AG04449 (cell line): ENCODE data around the gene SLC35B4.

Experiments
- CTCF ChIA-PET: fragments of 350-600 bp; formaldehyde crosslinking; extraction: SDS; loops from one replicate; lab custom pipeline; 2021; ENCODE audit warnings: antibody characterized with exemption; lab: Yijun Ruan, JAX
- POLR2A ChIA-PET: fragments of 400-600, 350-600 bp; formaldehyde crosslinking; extraction: SDS; loops from one replicate; lab custom pipeline; 2020; ENCODE audit warnings: antibody characterized with exemption, inconsistent platforms; lab: Yijun Ruan, JAX
- DNase-seq: peaks from one replicate; pipeline ENCODE4 v3.0.0-alpha.2; 2010; ENCODE audit warnings: low read depth, low spot score
- H3K4me3 ChIP-seq: 2 replicates; pipeline ENCODE4 v1.5.1; 2011; ENCODE audit warnings: low read depth, mild to moderate bottlenecking, control low read depth, low read length
- TF ChIP-seq, protein P1 (sequence below): IDR thresholded peaks from one replicate; pipeline ENCODE4 v1.5.1; 2011; ENCODE audit warnings: mild to moderate bottlenecking, moderate library complexity, low read length, control low read depth, inconsistent platforms; ENCODE audit not compliant: insufficient read depth; ENCODE audit errors: missing control alignments

SLC35B4 gene

DNA sequence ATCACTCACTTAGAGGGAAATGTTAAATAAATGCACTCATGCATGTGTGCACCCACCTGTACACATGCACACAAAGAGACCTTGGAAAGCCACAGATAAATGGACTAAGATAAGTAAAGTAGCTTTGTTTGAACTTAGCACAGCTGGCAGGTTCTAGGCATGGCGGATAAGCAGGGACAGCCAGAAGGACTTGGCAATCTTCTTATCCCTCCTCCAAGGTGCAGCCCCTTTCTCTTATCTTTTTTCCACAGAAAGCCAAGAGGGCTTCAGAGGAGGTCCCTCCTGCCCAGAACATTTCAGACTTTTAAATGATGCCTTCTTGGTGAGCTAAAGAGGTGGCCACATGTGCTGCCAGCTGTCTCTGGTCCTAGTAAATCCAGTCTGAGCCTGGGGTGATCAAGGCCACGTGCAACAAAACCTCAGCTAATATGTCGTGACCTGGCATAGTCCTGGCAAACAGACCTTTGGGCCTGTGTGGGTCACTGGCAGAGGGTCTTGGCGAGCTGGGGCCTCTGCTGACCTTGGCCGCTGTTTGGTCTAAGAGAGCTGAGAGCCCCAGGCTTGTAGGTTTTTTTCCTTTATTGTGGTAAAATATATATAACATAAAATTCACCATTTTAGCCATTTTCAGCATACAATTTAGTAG, 43.2 kb upstream of the SLC35B4 start:
- H3K4me3 ChIP-seq = no peak overlapping the region
- TF ChIP-seq, protein P1, sequence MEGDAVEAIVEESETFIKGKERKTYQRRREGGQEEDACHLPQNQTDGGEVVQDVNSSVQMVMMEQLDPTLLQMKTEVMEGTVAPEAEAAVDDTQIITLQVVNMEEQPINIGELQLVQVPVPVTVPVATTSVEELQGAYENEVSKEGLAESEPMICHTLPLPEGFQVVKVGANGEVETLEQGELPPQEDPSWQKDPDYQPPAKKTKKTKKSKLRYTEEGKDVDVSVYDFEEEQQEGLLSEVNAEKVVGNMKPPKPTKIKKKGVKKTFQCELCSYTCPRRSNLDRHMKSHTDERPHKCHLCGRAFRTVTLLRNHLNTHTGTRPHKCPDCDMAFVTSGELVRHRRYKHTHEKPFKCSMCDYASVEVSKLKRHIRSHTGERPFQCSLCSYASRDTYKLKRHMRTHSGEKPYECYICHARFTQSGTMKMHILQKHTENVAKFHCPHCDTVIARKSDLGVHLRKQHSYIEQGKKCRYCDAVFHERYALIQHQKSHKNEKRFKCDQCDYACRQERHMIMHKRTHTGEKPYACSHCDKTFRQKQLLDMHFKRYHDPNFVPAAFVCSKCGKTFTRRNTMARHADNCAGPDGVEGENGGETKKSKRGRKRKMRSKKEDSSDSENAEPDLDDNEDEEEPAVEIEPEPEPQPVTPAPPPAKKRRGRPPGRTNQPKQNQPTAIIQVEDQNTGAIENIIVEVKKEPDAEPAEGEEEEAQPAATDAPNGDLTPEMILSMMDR = no peak
- no peak for DNase-seq
- ChIA-PET CTCF (interaction anchor here (0.6 to 1.4 kb wide), 4 partner anchors 9 to 45 kb away, joined by 3 to 5 read pairs (median 3); no protein-coding TSS in a partner anchor), POLR2A (no interaction called here)

DNA sequence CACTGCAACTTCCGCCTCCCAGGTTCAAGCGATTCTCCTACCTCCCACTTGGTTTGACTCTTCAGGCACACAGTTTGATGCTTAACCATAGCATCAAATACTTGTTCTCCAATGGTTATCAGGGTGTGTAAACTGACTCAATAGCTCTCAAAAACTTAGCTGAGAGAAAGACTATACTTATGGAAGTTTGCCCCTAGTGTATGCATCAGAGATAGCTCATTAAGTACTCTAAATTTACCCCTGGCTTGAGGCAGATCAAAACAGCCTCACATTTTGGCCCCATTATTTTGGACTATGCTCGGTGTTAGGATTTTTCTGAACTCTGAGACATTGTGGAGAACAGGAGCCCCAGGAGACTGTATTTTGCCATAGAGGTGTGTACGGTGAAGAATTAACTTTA, 40.8 kb upstream of the SLC35B4 start:
- no peak for DNase-seq
- TF ChIP-seq, protein P1 = no peak
- ChIA-PET POLR2A (no interaction called here), CTCF (interaction anchor here (0.6 to 4.0 kb wide), 18 partner anchors 9 to 341 kb away, joined by 3 to 35 read pairs (median 4); partner anchors contain the start of gene LRGUK)
- H3K4me3 ChIP-seq = no peak overlapping the region

DNA sequence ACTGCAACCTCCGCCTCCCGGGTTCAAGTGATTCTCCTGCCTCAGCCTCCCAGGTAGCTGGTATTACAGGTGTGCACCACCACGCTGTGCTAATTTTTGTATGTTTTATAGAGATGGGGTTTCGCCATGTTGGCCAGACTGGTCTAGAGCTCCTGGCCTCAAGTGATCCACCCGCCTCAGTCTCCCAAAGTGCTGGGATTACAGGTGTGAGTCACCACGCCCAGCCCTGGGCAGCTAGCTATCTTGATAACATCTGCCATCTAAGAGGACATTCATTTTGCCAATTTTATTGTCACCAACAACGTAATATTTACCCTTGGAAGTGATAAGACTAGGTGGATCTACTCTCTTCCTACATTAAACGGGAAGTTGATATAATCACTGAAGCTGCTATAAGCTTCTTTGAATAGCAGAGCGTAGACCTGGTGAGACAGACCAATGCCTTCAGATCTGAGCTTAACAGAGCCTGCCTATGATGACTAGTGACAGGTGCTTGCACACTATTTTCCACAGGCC, 39.7 kb upstream of the SLC35B4 start:
- DNase-seq = no peak
- no peak overlapping the region for H3K4me3 ChIP-seq
- TF ChIP-seq, protein P1 = no peak
- CTCF ChIA-PET = interaction anchor here (0.6 to 4.0 kb wide), 4 partner anchors 10 to 340 kb away, joined by 3 to 35 read pairs (median 9); no protein-coding TSS in a partner anchor
- POLR2A ChIA-PET = no interaction called here

- TF ChIP-seq, protein P1 = no peak
- H3K4me3 ChIP-seq = no peak overlapping the region
- no peak for DNase-seq
- CTCF ChIA-PET = interaction anchor here (4.0 kb wide), 1 partner anchor 11 kb away, joined by 35 read pairs; no protein-coding TSS in a partner anchor
- POLR2A ChIA-PET = no interaction called here
Measured at GRCh38 chr7:134355927-134356326, 39.2 kb upstream of the SLC35B4 start.

DNA sequence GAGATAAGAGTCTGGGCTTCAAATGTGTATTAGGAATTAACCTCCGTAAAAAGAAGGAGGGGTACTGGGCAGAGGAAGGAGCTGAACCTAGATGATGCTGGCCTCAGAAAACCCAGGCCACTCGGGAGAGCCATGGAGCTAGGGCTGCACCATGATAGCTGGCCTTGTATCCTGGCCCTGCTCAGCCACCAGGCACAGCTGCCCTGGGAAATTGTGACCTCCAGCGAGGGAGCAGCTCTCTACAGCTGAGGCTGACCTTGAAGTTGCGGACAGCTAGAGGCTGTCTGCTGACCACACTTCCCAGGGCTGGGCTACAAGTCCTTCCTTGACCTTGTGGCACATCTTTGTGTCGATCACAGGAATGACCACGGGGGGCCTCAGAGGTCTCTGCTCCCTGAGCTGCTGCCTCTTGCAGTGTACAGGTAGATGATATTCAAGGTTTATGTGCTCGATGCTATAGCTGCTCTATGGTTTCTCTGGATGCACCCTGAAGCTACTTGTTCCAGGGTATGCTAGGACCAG, 38.3 kb upstream of the SLC35B4 start:
- TF ChIP-seq, protein P1 = no peak
- no peak for DNase-seq
- POLR2A ChIA-PET = interaction anchor here (0.7 kb wide), 1 partner anchor 38 kb away, joined by 3 read pairs; the partner anchor contains the start of gene SLC35B4
- no peak overlapping the region for H3K4me3 ChIP-seq
- CTCF ChIA-PET = interaction anchor here (1.0 to 4.0 kb wide), 2 partner anchors 12 to 214 kb away, joined by 3 to 35 read pairs; no protein-coding TSS in a partner anchor

DNA sequence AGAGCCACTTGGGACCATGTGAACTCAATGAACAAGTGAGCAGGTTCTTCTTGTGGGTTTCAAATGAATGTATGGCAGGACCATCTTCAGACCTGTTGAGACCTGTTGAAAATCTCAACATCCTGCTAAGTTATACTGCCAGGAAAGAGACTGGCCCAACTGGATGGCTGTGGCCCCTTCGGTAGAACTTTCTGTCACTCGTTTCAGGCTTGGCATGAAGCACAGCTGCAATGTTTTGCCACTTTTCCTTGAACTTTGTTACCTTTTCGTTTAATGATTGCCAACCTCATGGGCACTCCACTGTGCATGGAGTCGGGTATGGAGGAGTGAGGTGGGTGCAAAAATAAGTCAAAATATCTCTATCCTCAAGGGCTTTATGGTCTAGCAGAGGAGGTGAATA, 36.7 kb upstream of the SLC35B4 start:
- DNase-seq = no peak
- POLR2A ChIA-PET = no interaction called here
- TF ChIP-seq, protein P1 = no peak
- H3K4me3 ChIP-seq = no peak overlapping the region
- CTCF ChIA-PET = no interaction called here
